KOPT-K1 (cell line): Measurements from ENCODE around the gene DCAF7.
A peak's percentile ranks its signal among the peaks of the same experiment; 100 is the strongest.

ENCODE experiments used
- H3K27ac ChIP-seq: fragments of 200-600 bp; sonication (generic); 2 replicates; pipeline ENCODE4 v1.5.1; 2016; ENCODE audit warnings: antibody characterized with exemption, mild to moderate bottlenecking, low read depth, low read length; ENCODE audit not compliant: poor library complexity, severe bottlenecking
- H3K36me3 ChIP-seq: fragments of 200-600 bp; sonication (generic); 2 replicates; pipeline ENCODE4 v1.5.1; 2017; ENCODE audit warnings: antibody characterized with exemption, mild to moderate bottlenecking, low read length, moderate library complexity; ENCODE audit not compliant: insufficient read depth
- H3K9me3 ChIP-seq: fragments of 200-600 bp; sonication (generic); 2 replicates; pipeline ENCODE4 v1.5.1; 2017; ENCODE audit warnings: antibody characterized with exemption, low read length, mild to moderate bottlenecking; ENCODE audit not compliant: insufficient read depth, poor library complexity, severe bottlenecking

Gene DCAF7

GRCh38 chr17:63549946-63550816, at the start of gene DCAF7:
Gene DCAF7 (plus strand): TSS chr17:63550477. CDS start chr17:63550678, 201 bp downstream.
- Histone ChIP-seq H3K36me3 (peaks cover 29% of the 10 kb centered on the region), H3K9me3 (no peaks in the 10 kb centered on the region), H3K27ac (peak within 1 kb of the TSS; percentile 90)

GRCh38 chr17:63500543-63501390, 49.5 kb upstream of the DCAF7 start:
- Histone ChIP-seq H3K27ac (no peak overlapping the region), H3K36me3 (no peaks in the 10 kb centered on the region), H3K9me3 (peaks cover 10% of the 10 kb centered on the region)

GRCh38 chr17:63503341-63503705, 47.0 kb upstream of the DCAF7 start:
- H3K36me3 ChIP-seq = no peaks in the 10 kb centered on the region
- peaks cover 10% of the 10 kb centered on the region for H3K9me3 ChIP-seq

GRCh38 chr17:63504261-63504660, 46.0 kb upstream of the DCAF7 start:
- Histone ChIP-seq H3K9me3 (peaks cover 10% of the 10 kb centered on the region), H3K36me3 (no peaks in the 10 kb centered on the region), H3K27ac (no peak overlapping the region)

More at GRCh38 chr17:63503341-63503705, 47.0 kb upstream of the DCAF7 start:
- H3K27ac ChIP-seq = no peak overlapping the region

GRCh38 chr17:63505341-63505740, 44.9 kb upstream of the DCAF7 start:
- Histone ChIP-seq H3K27ac (no peak overlapping the region), H3K36me3 (no peaks in the 10 kb centered on the region), H3K9me3 (peaks cover 10% of the 10 kb centered on the region)

GRCh38 chr17:63506627-63507026, 43.6 kb upstream of the DCAF7 start:
- Histone ChIP-seq H3K36me3 (no peaks in the 10 kb centered on the region), H3K27ac (no peak overlapping the region), H3K9me3 (peaks cover 10% of the 10 kb centered on the region)

- no peaks in the 10 kb centered on the region for H3K9me3 ChIP-seq
- H3K36me3 ChIP-seq = no peaks in the 10 kb centered on the region
- no peak overlapping the region for H3K27ac ChIP-seq
These were observed 38.9 kb upstream of the DCAF7 start for GRCh38 chr17:63511331-63511730.

GRCh38 chr17:63512388-63512787, 37.9 kb upstream of the DCAF7 start:
- H3K27ac ChIP-seq = no peak overlapping the region
- H3K9me3 ChIP-seq = no peaks in the 10 kb centered on the region
- no peaks in the 10 kb centered on the region for H3K36me3 ChIP-seq

- Histone ChIP-seq H3K27ac (no peak overlapping the region), H3K36me3 (no peaks in the 10 kb centered on the region), H3K9me3 (no peaks in the 10 kb centered on the region)
These were observed 37.2 kb upstream of the DCAF7 start for GRCh38 chr17:63512896-63513644.

GRCh38 chr17:63514477-63514876, 35.8 kb upstream of the DCAF7 start:
- Histone ChIP-seq H3K36me3 (no peaks in the 10 kb centered on the region), H3K27ac (no peak overlapping the region), H3K9me3 (no peaks in the 10 kb centered on the region)

- Histone ChIP-seq H3K27ac (no peak overlapping the region), H3K9me3 (no peaks in the 10 kb centered on the region), H3K36me3 (no peaks in the 10 kb centered on the region)
These were observed 35.3 kb upstream of the DCAF7 start for GRCh38 chr17:63514974-63515373.

GRCh38 chr17:63515426-63515825, 34.9 kb upstream of the DCAF7 start:
- no peaks in the 10 kb centered on the region for H3K36me3 ChIP-seq
- H3K9me3 ChIP-seq = no peaks in the 10 kb centered on the region
- H3K27ac ChIP-seq = no peak overlapping the region

- Histone ChIP-seq H3K27ac (no peak overlapping the region), H3K9me3 (no peaks in the 10 kb centered on the region), H3K36me3 (no peaks in the 10 kb centered on the region)
These were observed 33.1 kb upstream of the DCAF7 start for GRCh38 chr17:63516910-63517824.
